OCI-LY7 (cell line): Measurements from ENCODE around the gene CCDC59. TPM values are rescaled to one million over a fixed set of nuclear protein-coding genes. Genes with fewer than 3 reads are reported as not detected.

Source experiments
- total RNA-seq, 2 experiments: library from RNA; depleted of rRNA in 1 of 2; stranded (reverse); fragments of >200 nt in 1 of 2; shearing (Covaris generic) in 1 of 2; gene quantifications; 2 replicates each; pipeline ENCODE4 v1.2.3, GENCODE V29; 2014 to 2022

CCDC59 gene
- total RNA-seq, 2 experiments from 2014 or later = 55.0 to 76.0 TPM

Other genes with a start within 250 kb of the CCDC59 start
- 8.0 and 13.1 TPM in 2 replicates for gene METTL25, start 142 bp upstream of the CCDC59 start, total RNA-seq (2014; rRNA removed; shearing (Covaris generic))
- gene METTL25, start 142 bp upstream of the CCDC59 start, total RNA-seq (2022) = 9.6 and 12.5 TPM in 2 replicates